ENCODE data around the gene CPA3. TPM values are rescaled to one million over a fixed set of nuclear protein-coding genes. Genes with fewer than 3 reads are reported as not detected.

CPA3 gene, protein sequence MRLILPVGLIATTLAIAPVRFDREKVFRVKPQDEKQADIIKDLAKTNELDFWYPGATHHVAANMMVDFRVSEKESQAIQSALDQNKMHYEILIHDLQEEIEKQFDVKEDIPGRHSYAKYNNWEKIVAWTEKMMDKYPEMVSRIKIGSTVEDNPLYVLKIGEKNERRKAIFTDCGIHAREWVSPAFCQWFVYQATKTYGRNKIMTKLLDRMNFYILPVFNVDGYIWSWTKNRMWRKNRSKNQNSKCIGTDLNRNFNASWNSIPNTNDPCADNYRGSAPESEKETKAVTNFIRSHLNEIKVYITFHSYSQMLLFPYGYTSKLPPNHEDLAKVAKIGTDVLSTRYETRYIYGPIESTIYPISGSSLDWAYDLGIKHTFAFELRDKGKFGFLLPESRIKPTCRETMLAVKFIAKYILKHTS
- total RNA-seq (not detected in 2 replicates), polyA plus RNA-seq (not detected in 2 replicates), polyA minus RNA-seq (not detected in 2 replicates)
- total RNA-seq (2013) = 0.14 TPM

- Histone ChIP-seq H3K9ac (ENCODE audit: low read length) (no peak within 1 kb of the TSS), H3K27me3 (replicated peaks in 1 of 4; ENCODE audit: control extremely low read depth in 1 of 4, control insufficient read depth in 3 of 4, insufficient read depth in 4 of 4, low read length in 3 of 4) (peaks cover 0 to 4% (median 0%) of the 10 kb centered on the region in 4 experiments), H4K20me1 (ENCODE audit: control insufficient read depth, insufficient read depth, low read length, poor library complexity, severe bottlenecking) (no peaks in the 10 kb centered on the region), H2AFZ (ENCODE audit: insufficient read depth, low read depth, low read length, poor library complexity, severe bottlenecking) (no peak within 1 kb of the TSS), H3K9me3 (ENCODE audit: control extremely low read depth in 1 of 3, control insufficient read depth in 2 of 3, insufficient read depth in 1 of 3, low read length in 2 of 3) (no peaks in the 10 kb centered on the region), H3K4me3 (ENCODE audit: control extremely low read depth in 1 of 5, extremely low read depth in 1 of 5, insufficient read depth in 1 of 5, low read depth in 2 of 5, low read length in 4 of 5) (no peak within 1 kb of the TSS), H3K4me1 (ENCODE audit: control insufficient read depth in 2 of 2, insufficient read depth in 2 of 2, low read length in 2 of 2) (no peaks in the 10 kb centered on the region), H3K4me2 (replicated peaks; ENCODE audit: low read depth, low read length, poor library complexity, severe bottlenecking) (no peak within 1 kb of the TSS), H3K27ac (ENCODE audit: low read length in 2 of 2) (no peak within 1 kb of the TSS), H3K36me3 (replicated peaks in 1 of 2; ENCODE audit: control extremely low read depth in 1 of 2, control insufficient read depth in 1 of 2, extremely low read depth in 1 of 2, insufficient read depth in 2 of 2, low read length in 1 of 2) (no peaks in the 10 kb centered on the region), H3K79me2 (ENCODE audit: control insufficient read depth, insufficient read depth, low read length) (no peaks in the 10 kb centered on the region)
- WGBS (ENCODE audit: insufficient coverage) = no CpG with 5 or more reads among the region's 1 CpG
- Mint-ChIP-seq H3K4me3 (no peak within 1 kb of the TSS), H3K27ac (no peak within 1 kb of the TSS), H3K9me3 (ENCODE audit: insufficient read depth) (no peaks in the 10 kb centered on the region), H3K27me3 (peaks cover 29% of the 10 kb centered on the region), H3K4me1 (no peaks in the 10 kb centered on the region)
- POLR2A ChIA-PET = no interaction called here
- ATAC-seq (ENCODE audit: low read depth) (no peak), DNase-seq (no peak)
- TF ChIP-seq EZH2 (IDR thresholded peaks at IDR 0.05; ENCODE audit: borderline replicate concordance, insufficient read depth, low read depth, low read length, poor library complexity, severe bottlenecking) = no peak
- TF ChIP-seq, protein P1, sequence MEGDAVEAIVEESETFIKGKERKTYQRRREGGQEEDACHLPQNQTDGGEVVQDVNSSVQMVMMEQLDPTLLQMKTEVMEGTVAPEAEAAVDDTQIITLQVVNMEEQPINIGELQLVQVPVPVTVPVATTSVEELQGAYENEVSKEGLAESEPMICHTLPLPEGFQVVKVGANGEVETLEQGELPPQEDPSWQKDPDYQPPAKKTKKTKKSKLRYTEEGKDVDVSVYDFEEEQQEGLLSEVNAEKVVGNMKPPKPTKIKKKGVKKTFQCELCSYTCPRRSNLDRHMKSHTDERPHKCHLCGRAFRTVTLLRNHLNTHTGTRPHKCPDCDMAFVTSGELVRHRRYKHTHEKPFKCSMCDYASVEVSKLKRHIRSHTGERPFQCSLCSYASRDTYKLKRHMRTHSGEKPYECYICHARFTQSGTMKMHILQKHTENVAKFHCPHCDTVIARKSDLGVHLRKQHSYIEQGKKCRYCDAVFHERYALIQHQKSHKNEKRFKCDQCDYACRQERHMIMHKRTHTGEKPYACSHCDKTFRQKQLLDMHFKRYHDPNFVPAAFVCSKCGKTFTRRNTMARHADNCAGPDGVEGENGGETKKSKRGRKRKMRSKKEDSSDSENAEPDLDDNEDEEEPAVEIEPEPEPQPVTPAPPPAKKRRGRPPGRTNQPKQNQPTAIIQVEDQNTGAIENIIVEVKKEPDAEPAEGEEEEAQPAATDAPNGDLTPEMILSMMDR (IDR thresholded peaks at IDR 0.05) = no peak
- intact Hi-C loops (cut with micrococcal nuclease) = no loop called here
- CTCF ChIA-PET = interaction anchor here (0.7 kb wide), 1 partner anchor 1153 kb away, joined by 3 read pairs; no protein-coding TSS in a partner anchor
Observed at GRCh38 chr3:148865049-148865448, at the start of gene CPA3. TSS of gene CPA3 (plus strand) at chr3:148865296. CDS start at chr3:148865308, 12 bp downstream.
